Esophagus squamous epithelium (tissue), 5 donors: ENCODE results near the gene MESD. TPM values are rescaled to one million over a fixed set of nuclear protein-coding genes. Genes with fewer than 3 reads are reported as not detected.
"Not testable (repeated sequence)": the region's sequence is repeated elsewhere in the genome, so short reads cannot be mapped to it uniquely, and the experiment has no call there.

ENCODE experiments used
- DNase-seq: peaks from one replicate; lab custom pipeline; 2025; lab: John Stamatoyannopoulos, UW
- H3K27ac ChIP-seq, 4 donors: fragments of 200-600 bp; sonication (generic); one replicate each; pipeline ENCODE4 v1.5.1; 2016 to 2019; ENCODE audit warnings: mild to moderate bottlenecking in 1 of 4
- H3K27me3 ChIP-seq, 4 donors: fragments of 200-600 bp; sonication (generic); 1 replicate in 3 of 4; 2 replicates in 1 of 4; pipeline versions ENCODE4 v1.5.1 to v1.6.0; 2017 to 2021; ENCODE audit warnings: antibody characterized with exemption in 1 of 4
- H3K36me3 ChIP-seq, 3 donors: fragments of 200-600 bp; sonication (generic); one replicate each; pipeline ENCODE4 v1.5.1; 2016 to 2019
- H3K4me1 ChIP-seq, 3 donors: fragments of 200-600 bp; sonication (generic); one replicate each; pipeline ENCODE4 v1.5.1; 2017 to 2019
- H3K4me3 ChIP-seq, 4 donors: fragments of 200-600 bp; sonication (generic); 1 replicate in 3 of 4; 2 replicates in 1 of 4; pipeline ENCODE4 v1.5.1; 2016 to 2019; ENCODE audit warnings: mild to moderate bottlenecking in 2 of 4, moderate library complexity in 1 of 4
- H3K9me3 ChIP-seq, 3 donors: fragments of 200-600 bp; sonication (generic); one replicate each; pipeline ENCODE4 v1.5.1; 2016 to 2019
- CTCF ChIP-seq, 6 experiments: fragments of 450-650 bp in 4 of 6; fragments of 200-600 bp in 2 of 6; sonication (generic) in 2 of 6; IDR thresholded peaks; one replicate each; pipeline ENCODE4 v1.5.1; 2016 to 2019; ENCODE audit warnings: antibody characterized with exemption in 6 of 6, mild to moderate bottlenecking in 4 of 6, moderate library complexity in 4 of 6
- POLR2A ChIP-seq, 4 donors: fragments of 450-650 bp; IDR thresholded peaks; one replicate each; pipeline ENCODE4 v1.6.1; 2017; ENCODE audit warnings: antibody characterized with exemption in 4 of 4, mild to moderate bottlenecking in 4 of 4, moderate library complexity in 3 of 4
- WGBS, 2 donors: methylation state at CpG; one replicate each; pipeline ENCODE4 v1.1.5; 2018; 5-methylcytosine and 5-hydroxymethylcytosine counted together
- intact Hi-C: fragments of 100-400 bp; cut with DNase I; formaldehyde crosslinking; loops from one replicate; pipeline ENCODE4 v1.15.0; 2022
- total RNA-seq, 4 donors: library from RNA; depleted of rRNA; stranded (reverse); fragments of >200 nt; gene quantifications; one replicate each; pipeline ENCODE4 v1.1.0, GENCODE V29; 2016
- donor health status: DM: yes; HTN: yes; CAD: no.

The MESD gene
- total RNA-seq, 4 donors from 2014 or later, result 13.8 to 25.4 (median 19.1) TPM

- no peak for DNase-seq
- intact Hi-C loops, result no loop called here
- 88 to 95% methylated on average over 7 to 8 of the region's 9 CpGs for WGBS, 2 donors
- Histone ChIP-seq H3K36me3 (peaks cover 0 to 24% (median 0%) of the 10 kb centered on the region in 3 donors), H3K4me1 (peaks cover 8 to 42% (median 13%) of the 10 kb centered on the region in 3 donors), H3K9me3 (no peaks in the 10 kb centered on the region), H3K27ac (no peak overlapping the region), H3K4me3 (no peak overlapping the region), H3K27me3 (no peaks in the 10 kb centered on the region)
- no peak for TF ChIP-seq POLR2A (IDR thresholded peaks at IDR 0.05)
- TF ChIP-seq CTCF (IDR thresholded peaks at IDR 0.05), result no peak
Measured at GRCh38 chr15:80958818-80959495, 30.7 kb downstream of the MESD start.

GRCh38 chr15:80957976-80958375 is 31.6 kb downstream of the MESD start:
- Histone ChIP-seq H3K27ac (peak overlapping the region in 1 of 4 donors; percentile 62), H3K4me3 (no peak overlapping the region), H3K36me3 (peaks cover 0 to 28% (median 0%) of the 10 kb centered on the region in 3 donors), H3K27me3 (no peaks in the 10 kb centered on the region), H3K9me3 (no peaks in the 10 kb centered on the region), H3K4me1 (peaks cover 9 to 50% (median 18%) of the 10 kb centered on the region in 3 donors)
- 46 to 49% methylated on average over 2 of the region's 2 CpGs for WGBS, 2 donors
- TF ChIP-seq CTCF (IDR thresholded peaks at IDR 0.05), result no peak
- DNase-seq, result no peak
- intact Hi-C loops, result no loop called here

GRCh38 chr15:80957556-80957955 is 32.1 kb downstream of the MESD start:
- Histone ChIP-seq H3K9me3 (no peaks in the 10 kb centered on the region), H3K27me3 (no peaks in the 10 kb centered on the region), H3K4me3 (no peak overlapping the region), H3K27ac (peak overlapping the region in 1 of 4 donors; percentile 62), H3K4me1 (peaks cover 9 to 50% (median 18%) of the 10 kb centered on the region in 3 donors), H3K36me3 (peaks cover 0 to 32% (median 0%) of the 10 kb centered on the region in 3 donors)
- TF ChIP-seq CTCF (IDR thresholded peaks at IDR 0.05), result no peak
- TF ChIP-seq POLR2A (IDR thresholded peaks at IDR 0.05), result no peak
- intact Hi-C loops, result no loop called here
- 51 to 80% methylated on average over 2 of the region's 2 CpGs for WGBS, 2 donors
- no peak for DNase-seq

GRCh38 chr15:80955571-80956452 is 33.8 kb downstream of the MESD start:
- H3K9me3 ChIP-seq, intact Hi-C loops, DNase-seq, H3K4me3 ChIP-seq, H3K27me3 ChIP-seq: not testable (repeated sequence)
- Histone ChIP-seq H3K36me3 (peaks cover 0 to 48% (median 3%) of the 10 kb centered on the region in 3 donors), H3K4me1 (peaks cover 9 to 50% (median 18%) of the 10 kb centered on the region in 3 donors), H3K27ac (peak overlapping the region in 1 of 4 donors; percentile 49)
- WGBS, 2 donors, result 56 to 72% methylated on average over 16 to 18 of the region's 19 CpGs

GRCh38 chr15:80953953-80954778 is 35.5 kb downstream of the MESD start:
- WGBS, 2 donors, result 35 to 72% methylated on average over 6 to 7 of the region's 9 CpGs
- intact Hi-C loops, result no loop called here
- Histone ChIP-seq H3K4me3 (no peak overlapping the region), H3K9me3 (no peaks in the 10 kb centered on the region), H3K27ac (no peak overlapping the region), H3K27me3 (no peaks in the 10 kb centered on the region), H3K4me1 (peaks cover 9 to 50% (median 18%) of the 10 kb centered on the region in 3 donors), H3K36me3 (peaks cover 7 to 51% (median 14%) of the 10 kb centered on the region in 3 donors)
- TF ChIP-seq CTCF (IDR thresholded peaks at IDR 0.05) (no peak), POLR2A (IDR thresholded peaks at IDR 0.05) (no peak)
- no peak for DNase-seq
